H9 (cell line): ENCODE results near the gene CCDC187. TPM values are rescaled to one million over a fixed set of nuclear protein-coding genes. Genes with fewer than 3 reads are reported as not detected.

ENCODE experiments used
- DNase-seq: peaks from one replicate; pipeline ENCODE4 v3.0.0-alpha.2; 2017
- H2AFZ ChIP-seq: one replicate; pipeline ENCODE4 v1.6.1; 2013; ENCODE audit warnings: mild to moderate bottlenecking, low read length, control low read depth, moderate library complexity
- H2AK5ac ChIP-seq: 2 replicates; pipeline ENCODE4 v1.6.1; 2013; ENCODE audit warnings: low read length, control low read depth, mixed read lengths; ENCODE audit not compliant: insufficient read length
- H2BK120ac ChIP-seq: one replicate; pipeline ENCODE4 v1.6.1; 2013; ENCODE audit warnings: low read depth, mild to moderate bottlenecking, low read length, control low read depth, inconsistent platforms; ENCODE audit not compliant: poor library complexity, severe bottlenecking
- H2BK12ac ChIP-seq: 2 replicates; pipeline ENCODE4 v1.6.1; 2013; ENCODE audit warnings: low read length, control low read depth, mixed read lengths, low read depth; ENCODE audit not compliant: insufficient read length
- H2BK15ac ChIP-seq: 2 replicates; pipeline ENCODE4 v1.6.1; 2013; ENCODE audit warnings: low read depth, low read length, control low read depth
- H2BK20ac ChIP-seq: one replicate; pipeline ENCODE4 v1.6.1; 2013; ENCODE audit warnings: low read depth, mild to moderate bottlenecking, low read length, control low read depth, inconsistent platforms; ENCODE audit not compliant: poor library complexity, severe bottlenecking
- H2BK5ac ChIP-seq: 2 replicates; pipeline ENCODE4 v1.6.1; 2013; ENCODE audit warnings: low read length, control low read depth, mixed read lengths; ENCODE audit not compliant: insufficient read length
- H3K14ac ChIP-seq: 2 replicates; pipeline ENCODE4 v1.6.1; 2013; ENCODE audit warnings: low read length, control low read depth; ENCODE audit not compliant: insufficient read depth
- H3K18ac ChIP-seq: 2 replicates; pipeline ENCODE4 v1.6.1; 2013; ENCODE audit warnings: low read depth, mild to moderate bottlenecking, mixed read lengths, low read length, control low read depth; ENCODE audit not compliant: insufficient read length
- H3K23ac ChIP-seq: 2 replicates; pipeline ENCODE4 v1.6.1; 2013; ENCODE audit warnings: low read length, control low read depth, mixed read lengths, low read depth; ENCODE audit not compliant: insufficient read length
- H3K23me2 ChIP-seq: 2 replicates; pipeline ENCODE4 v1.6.1; 2013; ENCODE audit warnings: low read depth, mild to moderate bottlenecking, mixed read lengths, low read length, control low read depth; ENCODE audit not compliant: insufficient read length, poor library complexity, severe bottlenecking
- H3K27ac ChIP-seq: 2 replicates; pipeline ENCODE4 v1.5.1; 2013; ENCODE audit warnings: low read length, control low read depth, mixed read lengths, low read depth; ENCODE audit not compliant: insufficient read length
- H3K27me3 ChIP-seq: 2 replicates; pipeline ENCODE4 v1.6.1; 2013; ENCODE audit warnings: low read length, control low read depth, inconsistent platforms; ENCODE audit not compliant: insufficient read depth
- H3K4ac ChIP-seq: 2 replicates; pipeline ENCODE4 v1.6.1; 2013; ENCODE audit warnings: low read depth, mild to moderate bottlenecking, control low read depth, inconsistent platforms, low read length, moderate library complexity
- H3K4me1 ChIP-seq: 2 replicates; pipeline ENCODE4 v1.6.1; 2013; ENCODE audit warnings: low read length, control low read depth, inconsistent platforms; ENCODE audit not compliant: insufficient read depth
- H3K4me2 ChIP-seq: 2 replicates; pipeline ENCODE4 v1.6.1; 2013; ENCODE audit warnings: low read length, control low read depth, mixed read lengths; ENCODE audit not compliant: insufficient read length, insufficient read depth
- H3K56ac ChIP-seq: 2 replicates; pipeline ENCODE4 v1.6.1; 2013; ENCODE audit warnings: low read depth, mild to moderate bottlenecking, mixed read lengths, low read length, control low read depth; ENCODE audit not compliant: insufficient read length
- H3K79me1 ChIP-seq: 2 replicates; pipeline ENCODE4 v1.6.1; 2013; ENCODE audit warnings: low read depth, mild to moderate bottlenecking, moderate library complexity, low read length, control low read depth, inconsistent platforms; ENCODE audit not compliant: insufficient read depth, poor library complexity, severe bottlenecking
- H3K79me2 ChIP-seq: 2 replicates; pipeline ENCODE4 v1.6.1; 2013; ENCODE audit warnings: low read length, control low read depth, inconsistent platforms; ENCODE audit not compliant: insufficient read depth
- H3K9ac ChIP-seq: 2 replicates; pipeline ENCODE4 v1.6.1; 2013; ENCODE audit warnings: low read length, control low read depth, mixed read lengths; ENCODE audit not compliant: insufficient read length; ENCODE audit errors: extremely low read depth
- H3K9me3 ChIP-seq: one replicate; pipeline ENCODE4 v1.6.1; 2013; ENCODE audit warnings: low read depth, low read length, inconsistent platforms; ENCODE audit not compliant: control insufficient read depth
- H3T11ph ChIP-seq: one replicate; pipeline ENCODE4 v1.6.1; 2013; ENCODE audit warnings: mild to moderate bottlenecking, low read length, control low read depth, inconsistent platforms
- H4K20me1 ChIP-seq: one replicate; pipeline ENCODE4 v1.6.1; 2013; ENCODE audit not compliant: control insufficient read depth, insufficient read length, insufficient read depth
- H4K5ac ChIP-seq: 2 replicates; pipeline ENCODE4 v1.6.1; 2013; ENCODE audit warnings: low read depth, mild to moderate bottlenecking, mixed read lengths, low read length, control low read depth; ENCODE audit not compliant: insufficient read length
- H4K8ac ChIP-seq: replicated peaks from 2 replicates; pipeline ENCODE4 v1.6.1; 2013; ENCODE audit warnings: low read length, control low read depth, mixed read lengths, low read depth; ENCODE audit not compliant: insufficient read length
- H4K91ac ChIP-seq: 2 replicates; pipeline ENCODE4 v1.6.1; 2013; ENCODE audit warnings: low read depth, mild to moderate bottlenecking, moderate library complexity, mixed read lengths, low read length, control low read depth; ENCODE audit not compliant: insufficient read length
- H3K27ac Mint-ChIP-seq, 3 experiments: 2 replicates in 2 of 3; 3 replicates in 1 of 3; pipeline ENCODE4 v1.8.0; 2020 to 2021; ENCODE audit warnings: mixed read lengths in 3 of 3, mild to moderate bottlenecking in 1 of 3, moderate library complexity in 1 of 3
- H3K27me3 Mint-ChIP-seq: 2 replicates; pipeline ENCODE4 v1.8.0; 2021; ENCODE audit warnings: low read depth, mild to moderate bottlenecking, moderate library complexity, mixed read lengths
- H3K36me3 Mint-ChIP-seq, 3 experiments: 2 replicates in 2 of 3; 3 replicates in 1 of 3; pipeline ENCODE4 v1.8.0; 2020 to 2021; ENCODE audit warnings: low read depth in 3 of 3, mixed read lengths in 3 of 3; ENCODE audit not compliant: insufficient read depth in 1 of 3
- H3K4me1 Mint-ChIP-seq, 2 experiments: 2 replicates each; pipeline ENCODE4 v1.8.0; 2020; ENCODE audit warnings: mixed read lengths in 2 of 2
- H3K4me3 Mint-ChIP-seq, 2 experiments: 2 replicates in 1 of 2; 3 replicates in 1 of 2; pipeline ENCODE4 v1.8.0; 2020 to 2021; ENCODE audit warnings: mild to moderate bottlenecking in 2 of 2, mixed read lengths in 2 of 2, moderate library complexity in 1 of 2
- H3K9me3 Mint-ChIP-seq, 2 experiments: 2 replicates in 1 of 2; 3 replicates in 1 of 2; pipeline ENCODE4 v1.8.0; 2020; ENCODE audit warnings: mild to moderate bottlenecking in 2 of 2, mixed read lengths in 2 of 2, moderate library complexity in 1 of 2
- CTCF ChIP-seq: fragments of 200-600 bp; sonication (generic); conservative IDR thresholded peaks from 3 replicates; pipeline ENCODE4 v1.8.0; 2021; ENCODE audit warnings: antibody characterized with exemption, mild to moderate bottlenecking
- WGBS: extraction: QIAGEN DNeasy Blood & Tissue Kit; methylation state at CpG from one replicate; pipeline ENCODE4 v1.1.7; 2013; ENCODE audit warnings: missing lambda C conversion rate, low lambda C conversion rate, mixed read lengths; ENCODE audit not compliant: insufficient read length; ENCODE audit errors: extremely low coverage; 5-methylcytosine and 5-hydroxymethylcytosine counted together
- total RNA-seq: library from RNA; stranded (reverse); gene quantifications from 2 replicates; pipeline ENCODE4 v1.2.1, GENCODE V29; 2021

The CCDC187 gene
- total RNA-seq, 1 experiment from 2014 or later = 0.07 TPM

GRCh38 chr9:136345281-136346156 is 41.6 kb upstream of the CCDC187 start:
- Histone ChIP-seq H3K79me1 (no peaks in the 10 kb centered on the region), H3K27ac (no peak overlapping the region), H3K4me2 (no peak overlapping the region), H3K23me2 (no peaks in the 10 kb centered on the region), H2BK5ac (no peak overlapping the region), H2BK120ac (no peak overlapping the region), H3K27me3 (no peaks in the 10 kb centered on the region), H2BK12ac (no peak overlapping the region), H3K56ac (no peak overlapping the region), H3K4me1 (no peaks in the 10 kb centered on the region), H3K4ac (no peak overlapping the region), H4K20me1 (no peaks in the 10 kb centered on the region), H4K5ac (no peak overlapping the region), H3T11ph (no peak overlapping the region), H3K9ac (no peak overlapping the region), H3K18ac (no peak overlapping the region), H2BK15ac (no peak overlapping the region), H2AK5ac (no peak overlapping the region), H2BK20ac (no peak overlapping the region), H2AFZ (no peak overlapping the region), H3K14ac (0 out of 2 replicates have a peak overlapping the region, but pooled peaks have one; percentile 42), H3K79me2 (no peaks in the 10 kb centered on the region), H4K91ac (no peak overlapping the region), H3K23ac (no peak overlapping the region), H4K8ac (no peak overlapping the region), H3K9me3 (no peaks in the 10 kb centered on the region)
- H3K27me3 Mint-ChIP-seq = no peaks in the 10 kb centered on the region; the same call in 1 of the 2 replicates
- H3K4me3 Mint-ChIP-seq = no peak overlapping the region
- H3K4me1 Mint-ChIP-seq = peaks cover 3 to 22% of the 10 kb centered on the region in 2 experiments; a peak in 3 of 4 replicates
- H3K36me3 Mint-ChIP-seq = no peaks in the 10 kb centered on the region
- WGBS = no CpG with 5 or more reads among the region's 43 CpGs
- DNase-seq = peak; percentile 82
- TF ChIP-seq CTCF = peak; percentile 59
- no peaks in the 10 kb centered on the region for H3K9me3 Mint-ChIP-seq
- H3K27ac Mint-ChIP-seq = peak overlapping the region in 2 of 3 experiments; percentile 3 to 96; a peak in 1 of 7 replicates
